HG03460 (cell line): Measurements from ENCODE around the gene GGA1.
A peak's percentile ranks its signal among the peaks of the same experiment; 100 is the strongest.

Experiments used
- ATAC-seq: cut with Tn5 transposase; IDR thresholded peaks from one replicate; pipeline ENCODE4 v1.9.1; 2021; ENCODE audit not compliant: unreplicated experiment

GGA1 gene

DNA sequence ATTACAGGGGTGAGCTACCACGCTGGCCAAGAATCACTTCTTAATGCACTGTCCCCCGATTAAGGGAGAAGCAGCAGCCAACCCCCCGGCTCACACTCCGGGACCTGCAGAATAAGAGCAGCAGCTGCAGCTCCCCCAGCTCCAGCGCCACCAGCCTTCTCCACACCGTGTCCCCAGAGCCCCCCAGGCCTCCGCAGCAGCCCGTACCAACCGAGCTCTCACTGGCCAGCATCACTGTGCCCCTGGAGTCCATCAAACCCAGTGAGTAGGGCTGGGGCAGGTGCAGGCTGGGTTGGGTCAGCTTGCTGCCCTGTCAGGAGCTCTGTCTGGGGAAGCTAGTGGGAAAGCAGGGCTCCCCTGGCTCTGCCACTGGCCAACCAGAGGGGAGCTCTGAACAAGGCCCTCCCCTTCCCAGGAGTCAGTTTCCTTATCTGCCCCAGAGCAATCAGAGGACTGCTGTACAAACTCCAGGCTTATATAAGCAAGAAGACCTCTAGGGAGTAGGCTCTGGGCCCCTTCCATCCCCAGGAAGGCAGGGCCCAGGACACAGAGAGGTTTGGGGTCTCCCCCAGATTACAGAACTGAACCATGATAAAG is 22.3 kb downstream of the GGA1 start:
- no peak for ATAC-seq

GRCh38 chr22:37631448-37632173 is 23.0 kb downstream of the GGA1 start:
- no peak for ATAC-seq

DNA sequence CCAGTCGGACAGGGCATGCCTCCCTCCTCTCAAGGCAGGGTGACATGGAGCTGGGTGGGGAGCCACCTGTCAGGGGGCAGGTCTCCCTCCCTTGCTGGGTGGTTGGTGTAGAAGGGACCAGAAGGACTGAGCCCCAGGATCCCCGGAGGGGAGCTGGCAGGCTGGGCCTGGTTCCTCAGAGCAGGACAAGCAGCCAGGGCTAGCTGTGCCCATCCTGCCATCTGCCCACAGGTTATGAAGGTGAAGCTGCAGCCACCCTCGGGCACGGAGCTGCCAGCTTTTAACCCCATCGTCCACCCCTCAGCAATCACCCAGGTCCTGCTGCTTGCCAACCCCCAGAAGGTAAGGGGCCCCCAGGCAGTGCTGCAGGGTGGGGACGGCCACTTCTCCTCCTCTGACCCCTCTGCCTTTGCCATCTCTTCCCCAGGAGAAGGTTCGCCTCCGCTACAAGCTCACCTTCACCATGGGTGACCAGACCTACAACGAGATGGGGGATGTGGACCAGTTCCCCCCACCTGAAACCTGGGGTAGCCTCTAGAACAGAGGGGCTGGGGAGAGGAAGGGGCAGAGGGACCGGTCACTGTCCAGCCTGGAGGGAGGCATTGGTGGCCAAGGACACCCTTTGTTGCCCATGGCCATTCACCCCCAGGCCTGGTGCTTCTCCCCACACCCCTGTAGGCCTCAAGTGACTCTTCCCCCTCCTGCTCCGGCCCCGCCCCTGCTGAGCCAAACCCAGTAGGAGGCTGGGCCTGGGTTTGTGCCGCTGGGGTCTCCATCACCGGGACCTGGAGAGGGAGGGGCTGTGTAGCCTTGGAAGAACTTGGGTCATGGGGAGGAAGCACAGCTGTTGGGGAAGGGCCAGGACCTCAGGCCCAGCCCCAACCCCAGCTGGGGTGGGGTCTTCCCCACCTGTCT is 23.8 kb downstream of the GGA1 start:
- peak; percentile 3 for ATAC-seq

DNA sequence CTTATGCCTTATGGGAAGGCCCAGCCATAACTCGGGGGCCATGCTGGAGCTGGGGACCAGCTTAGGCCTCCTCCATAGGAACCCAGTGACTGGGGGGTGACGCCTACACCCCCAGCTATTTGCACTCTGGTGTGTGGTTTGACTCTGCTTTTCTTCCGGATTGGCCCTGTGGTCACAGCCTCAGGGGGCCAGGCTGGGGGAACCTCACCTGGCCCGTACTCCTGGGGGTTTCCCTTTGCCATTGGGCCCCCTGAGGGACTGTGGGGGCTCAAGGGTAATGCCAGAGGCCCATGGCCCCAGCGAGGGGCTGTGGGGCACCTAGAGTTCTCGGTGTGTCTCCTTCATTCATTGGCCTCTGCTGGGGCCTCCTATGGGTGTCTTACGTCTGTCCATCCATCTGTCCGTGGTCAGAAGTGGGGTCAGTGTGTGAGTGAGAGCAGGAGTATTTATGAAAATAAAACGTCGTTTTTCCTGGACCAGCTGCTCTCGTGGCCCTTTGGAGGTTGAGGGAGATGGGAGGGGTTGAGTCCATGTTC is 24.5 kb downstream of the GGA1 start:
- ATAC-seq: peak; percentile 44

DNA sequence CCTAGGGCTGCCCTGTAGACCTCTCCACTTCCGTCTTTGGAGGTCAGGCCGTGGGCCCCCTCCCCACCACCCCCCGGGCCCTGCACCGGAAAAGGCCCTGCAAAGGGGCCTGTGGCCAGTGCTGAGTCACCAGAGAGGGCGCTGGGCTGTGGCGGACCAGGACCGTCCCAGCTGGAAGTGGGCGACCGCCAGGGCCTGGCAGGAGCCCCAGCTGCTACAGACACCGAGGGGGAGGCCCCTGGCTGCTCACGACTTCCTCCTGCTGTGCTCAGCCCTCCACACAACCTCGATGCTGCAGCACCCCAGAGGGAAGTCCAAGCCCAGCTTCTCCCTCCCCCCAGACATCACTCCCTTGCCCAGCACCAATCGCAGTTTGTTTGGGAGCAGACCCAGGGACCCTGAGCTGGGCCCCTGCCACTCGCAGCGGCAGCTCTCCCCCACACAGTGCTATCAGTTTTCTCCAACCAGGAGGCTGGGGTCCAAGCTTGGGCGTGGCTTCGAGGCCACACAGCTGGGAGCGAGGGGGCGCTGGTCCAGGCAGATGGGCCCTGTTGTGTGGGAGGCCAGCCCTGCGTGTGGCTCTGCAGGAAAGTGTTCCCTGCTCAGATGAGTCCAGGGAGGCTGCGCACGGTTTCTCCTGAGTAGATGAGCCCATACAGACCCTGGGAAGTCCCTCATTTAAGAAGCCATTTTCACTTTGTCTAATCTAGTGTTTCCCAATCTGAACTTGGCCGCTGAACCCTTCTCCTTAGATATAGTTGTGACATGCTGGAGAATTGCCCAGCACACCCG is 25.2 kb downstream of the GGA1 start:
- peak; percentile 49 for ATAC-seq

DNA sequence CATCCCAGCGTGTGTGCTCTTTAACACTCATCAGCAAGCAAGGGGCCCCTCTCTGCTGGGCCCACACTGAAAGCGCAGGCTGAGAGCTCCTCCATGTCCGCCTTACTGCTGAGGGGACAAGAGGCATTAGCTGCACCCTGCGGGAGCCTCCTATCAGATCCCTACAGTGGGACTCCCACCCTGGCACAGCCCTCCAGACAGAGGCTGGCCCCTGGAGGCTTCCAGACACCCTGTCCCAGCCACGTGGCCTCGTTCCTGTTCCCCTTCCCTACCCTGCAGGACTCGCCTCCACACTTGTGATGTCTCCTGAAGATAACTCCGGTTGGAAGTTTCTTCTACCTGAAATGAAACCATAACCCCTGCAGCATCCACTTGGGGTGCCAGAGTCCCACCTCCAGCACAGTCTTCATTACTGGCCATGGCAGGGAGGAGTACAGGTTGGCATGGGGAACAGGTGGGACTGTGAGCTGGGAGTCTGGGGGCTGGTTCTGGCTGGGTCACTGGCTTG is 25.8 kb downstream of the GGA1 start:
- ATAC-seq: no peak

DNA sequence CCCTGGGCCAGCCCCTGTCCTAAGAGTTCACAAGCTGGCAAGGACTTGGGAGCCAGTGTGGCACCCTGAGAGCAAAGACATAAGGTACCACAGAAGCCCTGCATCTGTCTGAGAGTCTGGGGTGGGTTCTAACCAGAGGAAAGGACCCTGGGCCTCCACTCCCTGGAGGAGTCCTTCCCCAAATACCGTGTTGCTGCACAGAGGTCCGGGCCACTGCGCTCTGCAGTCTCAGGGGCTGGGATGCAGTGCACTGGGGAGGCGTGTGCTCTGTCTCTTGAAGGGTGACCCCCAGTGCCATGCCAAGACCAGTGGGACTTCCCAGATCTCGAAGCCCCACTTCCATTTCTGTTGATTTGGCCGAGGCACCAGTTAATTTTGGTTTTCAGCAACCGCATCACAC is 26.5 kb downstream of the GGA1 start:
- no peak for ATAC-seq

- no peak for ATAC-seq
Measured at GRCh38 chr22:37636186-37636948, 27.7 kb downstream of the GGA1 start.

DNA sequence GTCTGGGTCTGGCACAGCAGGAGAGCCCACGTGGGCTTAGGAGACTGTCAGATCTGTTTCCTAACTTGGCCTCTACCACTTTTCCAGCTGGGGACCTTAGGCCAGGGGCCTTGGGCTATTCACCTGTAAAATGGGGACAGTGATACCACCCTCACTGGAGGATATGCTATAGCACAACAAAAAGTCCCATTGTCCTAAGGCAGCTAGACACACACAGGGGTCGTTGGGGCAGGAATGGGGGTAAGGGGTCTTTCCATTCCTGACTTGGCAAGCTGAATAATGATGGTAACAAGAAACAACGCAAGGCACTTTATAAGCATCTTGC is 28.3 kb downstream of the GGA1 start:
- no peak for ATAC-seq

GRCh38 chr22:37638391-37639069 is 29.9 kb downstream of the GGA1 start:
- ATAC-seq: no peak

- no peak for ATAC-seq
Measured at GRCh38 chr22:37639070-37639760, 30.6 kb downstream of the GGA1 start, which contains the start of gene SH3BP1. SH3BP1 (plus strand) TSS chr22:37639669; CDS start chr22:37639788, 119 bp downstream.

GRCh38 chr22:37639771-37640590 is 31.3 kb downstream of the GGA1 start:
- ATAC-seq: no peak

DNA sequence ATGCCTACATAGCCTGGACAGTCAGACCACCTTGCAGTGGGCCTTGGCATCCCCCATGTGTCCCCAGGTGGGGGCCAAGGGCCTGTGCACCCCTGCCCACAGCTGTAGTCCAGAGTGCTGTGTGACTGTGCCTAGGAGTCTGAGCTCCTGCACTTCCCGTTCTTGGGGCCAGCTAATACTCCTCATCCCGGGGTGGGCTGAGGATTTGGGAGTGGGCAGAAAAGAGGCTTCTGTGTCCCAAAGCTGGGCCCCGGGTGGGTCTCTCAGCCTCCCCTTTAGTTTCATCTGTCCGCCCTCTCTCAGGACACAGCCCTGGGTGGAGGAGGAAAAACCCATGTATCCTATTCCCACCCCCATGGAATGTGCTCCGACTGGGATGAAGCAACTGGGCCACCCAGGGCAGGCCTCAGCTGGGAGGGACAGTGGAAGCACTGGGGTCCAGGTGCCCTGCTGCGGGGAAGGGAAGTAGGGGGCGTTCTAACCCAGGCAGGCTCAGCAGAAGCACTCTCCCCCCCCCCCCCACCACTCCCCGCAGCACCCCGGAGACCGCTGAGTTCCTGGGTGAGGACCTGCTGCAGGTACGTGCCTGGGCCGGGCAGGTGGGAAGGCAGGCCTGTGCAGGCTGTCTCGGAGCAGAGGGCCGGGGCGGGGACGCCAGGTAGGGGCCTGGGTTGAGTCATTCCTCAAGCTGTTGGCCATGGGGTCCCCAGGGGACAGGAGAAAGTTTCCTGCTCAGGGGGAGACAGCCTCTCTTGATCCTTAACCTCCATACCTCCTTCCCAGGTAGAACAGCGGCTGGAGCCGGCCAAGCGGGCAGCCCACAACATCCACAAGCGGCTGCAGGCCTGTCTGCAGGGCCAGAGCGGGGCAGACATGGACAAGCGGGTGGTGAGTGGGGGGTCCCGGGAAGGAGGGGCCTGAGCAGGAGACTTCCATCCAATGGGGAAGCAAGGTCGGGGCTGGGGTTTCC is 32.2 kb downstream of the GGA1 start:
- no peak for ATAC-seq

GRCh38 chr22:37641561-37641949 is 32.9 kb downstream of the GGA1 start:
- no peak for ATAC-seq

DNA sequence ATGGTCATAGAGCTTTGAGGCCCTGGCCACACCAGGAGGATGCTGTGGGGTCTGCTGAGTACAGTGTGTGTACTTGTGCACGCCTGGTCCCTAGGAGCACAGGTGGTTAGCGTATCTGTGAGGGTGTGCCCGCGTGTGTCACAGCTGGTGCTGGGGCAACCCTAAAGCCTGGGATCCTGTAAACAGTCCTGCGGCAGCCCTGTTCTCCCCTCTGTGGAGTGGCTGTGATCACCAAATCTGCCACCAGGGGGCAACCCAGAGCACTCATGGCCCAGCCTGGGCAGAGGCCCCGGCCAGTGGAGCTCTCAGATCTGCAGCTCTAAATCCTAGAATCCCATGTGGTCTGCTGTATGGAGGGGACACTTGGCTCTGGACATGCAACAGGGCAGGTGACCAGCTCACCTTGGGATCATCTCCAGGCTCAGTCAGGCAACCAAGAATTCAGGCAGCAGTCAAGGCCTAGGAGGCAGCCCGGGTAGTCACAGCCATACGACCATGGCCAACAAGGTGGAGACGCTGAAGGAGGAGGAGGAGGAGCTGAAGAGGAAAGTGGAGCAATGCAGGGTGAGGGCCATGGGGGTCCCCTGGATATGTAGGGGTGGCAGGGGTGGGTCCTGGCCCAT is 34.7 kb downstream of the GGA1 start:
- ATAC-seq: no peak

- no peak for ATAC-seq
Measured at GRCh38 chr22:37647317-37647716, 38.7 kb downstream of the GGA1 start.
